LNCAP (cell line): ENCODE data around the gene PLAAT1.

Experiments used
- TF ChIP-seq, protein P1 (sequence below): fragments of 450-650 bp; IDR thresholded peaks from 2 replicates; pipeline ENCODE4 v1.5.1; 2017; ENCODE audit warnings: mild to moderate bottlenecking

The PLAAT1 gene

GRCh38 chr3:193236599-193236998, 4.4 kb upstream of the PLAAT1 start:
- TF ChIP-seq, protein P1, sequence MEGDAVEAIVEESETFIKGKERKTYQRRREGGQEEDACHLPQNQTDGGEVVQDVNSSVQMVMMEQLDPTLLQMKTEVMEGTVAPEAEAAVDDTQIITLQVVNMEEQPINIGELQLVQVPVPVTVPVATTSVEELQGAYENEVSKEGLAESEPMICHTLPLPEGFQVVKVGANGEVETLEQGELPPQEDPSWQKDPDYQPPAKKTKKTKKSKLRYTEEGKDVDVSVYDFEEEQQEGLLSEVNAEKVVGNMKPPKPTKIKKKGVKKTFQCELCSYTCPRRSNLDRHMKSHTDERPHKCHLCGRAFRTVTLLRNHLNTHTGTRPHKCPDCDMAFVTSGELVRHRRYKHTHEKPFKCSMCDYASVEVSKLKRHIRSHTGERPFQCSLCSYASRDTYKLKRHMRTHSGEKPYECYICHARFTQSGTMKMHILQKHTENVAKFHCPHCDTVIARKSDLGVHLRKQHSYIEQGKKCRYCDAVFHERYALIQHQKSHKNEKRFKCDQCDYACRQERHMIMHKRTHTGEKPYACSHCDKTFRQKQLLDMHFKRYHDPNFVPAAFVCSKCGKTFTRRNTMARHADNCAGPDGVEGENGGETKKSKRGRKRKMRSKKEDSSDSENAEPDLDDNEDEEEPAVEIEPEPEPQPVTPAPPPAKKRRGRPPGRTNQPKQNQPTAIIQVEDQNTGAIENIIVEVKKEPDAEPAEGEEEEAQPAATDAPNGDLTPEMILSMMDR: no peak

DNA sequence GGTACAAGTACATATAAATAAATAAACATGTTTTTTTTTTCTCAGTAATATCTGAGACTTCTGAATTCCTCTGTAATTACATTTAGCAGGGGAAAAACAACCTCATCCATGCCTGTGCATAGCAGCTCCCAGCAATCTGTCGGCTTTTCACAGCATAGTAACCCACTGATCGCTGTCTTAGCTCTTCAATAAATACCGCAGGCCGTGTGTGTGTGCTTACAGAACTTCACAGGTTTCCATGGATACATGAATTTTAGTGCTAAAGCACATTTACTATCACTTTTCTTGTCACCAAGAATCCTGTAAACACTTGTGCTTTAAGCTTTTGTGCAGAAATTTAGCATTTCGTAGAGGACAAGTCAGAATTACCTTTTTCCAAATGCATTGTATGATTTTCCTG, 4.0 kb upstream of the PLAAT1 start:
- TF ChIP-seq, protein P1: no peak

- TF ChIP-seq, protein P1: no peak
Measured at GRCh38 chr3:193240436-193240849, 579 bp upstream of the PLAAT1 start.

- TF ChIP-seq, protein P1: no peak
Measured at GRCh38 chr3:193241716-193242115, 694 bp downstream of the PLAAT1 start.

DNA sequence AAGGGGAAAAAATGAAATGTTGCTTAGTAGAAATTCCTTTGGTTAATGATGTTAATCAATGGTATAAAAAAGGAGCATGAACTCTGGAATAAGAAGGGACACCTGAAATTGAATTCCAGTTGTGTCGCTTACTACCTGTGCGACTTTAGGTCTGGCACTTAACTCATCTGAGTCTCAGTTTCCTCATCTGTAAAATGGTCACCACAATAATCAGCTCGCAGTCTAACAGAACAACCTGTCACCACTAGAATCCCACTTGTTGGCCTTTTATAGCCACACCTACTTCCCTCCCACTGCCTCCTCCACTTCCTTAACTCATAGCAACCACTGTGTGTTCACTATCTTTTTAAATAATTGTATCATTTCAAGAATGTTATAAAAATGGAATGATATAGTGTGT, 2.5 kb downstream of the PLAAT1 start:
- TF ChIP-seq, protein P1: no peak

GRCh38 chr3:193248848-193249468, 7.9 kb downstream of the PLAAT1 start:
- TF ChIP-seq, protein P1: no peak

DNA sequence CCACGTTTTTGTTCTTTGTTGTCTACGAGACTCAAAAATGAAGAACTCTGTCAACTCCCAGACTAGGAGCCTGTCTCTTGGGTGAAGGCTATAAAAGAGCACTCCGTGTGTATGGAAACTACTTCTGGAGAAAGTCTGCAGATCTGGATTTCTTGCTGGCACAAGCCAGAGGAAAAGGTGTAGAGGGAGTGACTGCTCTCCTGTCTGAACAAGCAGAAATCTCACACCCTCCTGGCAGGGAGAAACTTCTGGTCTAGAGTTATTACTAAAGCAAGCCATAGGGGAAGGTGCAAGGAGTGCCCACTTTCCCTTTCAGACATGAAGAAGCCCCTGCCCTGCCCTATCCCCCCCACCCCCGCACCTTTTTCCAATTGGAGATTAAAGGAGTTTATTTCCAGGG, 9.5 kb downstream of the PLAAT1 start:
- TF ChIP-seq, protein P1: no peak
